IMR-90 (cell line): ENCODE measurements around the gene MALT1. TPM values are rescaled to one million over a fixed set of nuclear protein-coding genes. Genes with fewer than 3 reads are reported as not detected.

ENCODE experiments used
- ATAC-seq: fragments of 200-7000 bp; cut with Tn5 transposase; 2 replicates; pipeline ENCODE4 v1.9.1; 2020; ENCODE audit warnings: low read depth, mild to moderate bottlenecking, moderate library complexity
- BruUV-seq: library from RNA; stranded (reverse); fragments of 400-500 nt; replicated peaks from 2 replicates; lab custom pipeline; 2021; lab: Mats Ljungman, UMichigan
- CTCF ChIA-PET: fragments of 300-600 bp; formaldehyde crosslinking; extraction: SDS; loops from one replicate; lab custom pipeline; 2021; ENCODE audit warnings: antibody characterized with exemption; lab: Yijun Ruan, JAX
- POLR2A ChIA-PET: fragments of 300-600 bp; sonication (Branson Sonifier 250); formaldehyde crosslinking; loops from one replicate; lab custom pipeline; 2022; ENCODE audit warnings: antibody characterized with exemption; ENCODE audit not compliant: unreplicated experiment; lab: Charles Lee
- DNase-seq: peaks from one replicate; pipeline ENCODE4 v3.0.0; 2013
- H2AFZ ChIP-seq: replicated peaks from 2 replicates; pipeline ENCODE3; 2013; ENCODE audit warnings: low read length, mild to moderate bottlenecking; ENCODE audit not compliant: poor library complexity
- H2AK5ac ChIP-seq: 2 replicates; pipeline ENCODE4 v1.6.1; 2013; ENCODE audit warnings: low read depth, low read length, inconsistent platforms
- H2AK9ac ChIP-seq: replicated peaks from 2 replicates; pipeline ENCODE3; 2013; ENCODE audit warnings: mild to moderate bottlenecking, low read depth, low read length, moderate library complexity; ENCODE audit not compliant: poor library complexity
- H2BK120ac ChIP-seq: 2 replicates; pipeline ENCODE4 v1.6.1; 2013; ENCODE audit warnings: low read depth, low read length, inconsistent platforms
- H2BK15ac ChIP-seq: 3 replicates; pipeline ENCODE4 v1.6.1; 2013; ENCODE audit warnings: low read depth, low read length, inconsistent platforms
- H2BK20ac ChIP-seq: 2 replicates; pipeline ENCODE4 v1.6.1; 2013; ENCODE audit warnings: low read depth, mild to moderate bottlenecking, inconsistent platforms, low read length, moderate library complexity
- H2BK5ac ChIP-seq: 2 replicates; pipeline ENCODE4 v1.6.1; 2013; ENCODE audit warnings: mild to moderate bottlenecking, low read depth, low read length, inconsistent platforms; ENCODE audit not compliant: poor library complexity, severe bottlenecking
- H3K14ac ChIP-seq: replicated peaks from 2 replicates; pipeline ENCODE4 v1.6.1; 2013; ENCODE audit warnings: low read depth, low read length, inconsistent platforms
- H3K18ac ChIP-seq: 2 replicates; pipeline ENCODE4 v1.6.1; 2013; ENCODE audit warnings: low read depth, low read length, control low read depth
- H3K23ac ChIP-seq: 2 replicates; pipeline ENCODE4 v1.6.1; 2013; ENCODE audit warnings: low read depth, low read length, inconsistent platforms
- H3K27ac ChIP-seq: 2 replicates; pipeline ENCODE4 v1.5.1; 2013; ENCODE audit warnings: mild to moderate bottlenecking, control low read depth, low read length; ENCODE audit not compliant: insufficient read depth
- H3K27me3 ChIP-seq: 2 replicates; pipeline ENCODE4 v1.6.1; 2013; ENCODE audit warnings: low read length; ENCODE audit not compliant: control insufficient read depth, insufficient read depth
- H3K36me3 ChIP-seq: 2 replicates; pipeline ENCODE4 v1.6.1; 2013; ENCODE audit warnings: low read length, mixed read lengths; ENCODE audit not compliant: control insufficient read depth, insufficient read depth
- H3K4ac ChIP-seq: 2 replicates; pipeline ENCODE4 v1.6.1; 2013; ENCODE audit warnings: low read depth, low read length, inconsistent platforms
- H3K4me1 ChIP-seq: 2 replicates; pipeline ENCODE4 v1.6.1; 2013; ENCODE audit warnings: low read length, mixed read lengths; ENCODE audit not compliant: control insufficient read depth, insufficient read depth
- H3K4me2 ChIP-seq: 2 replicates; pipeline ENCODE4 v1.6.1; 2013; ENCODE audit warnings: low read depth, mild to moderate bottlenecking, control low read depth, low read length, moderate library complexity
- H3K4me3 ChIP-seq: 2 replicates; pipeline ENCODE4 v1.5.1; 2013; ENCODE audit warnings: low read depth, mild to moderate bottlenecking, control low read depth, low read length, moderate library complexity; ENCODE audit not compliant: insufficient read depth
- H3K56ac ChIP-seq: 2 replicates; pipeline ENCODE4 v1.6.1; 2013; ENCODE audit warnings: low read length, inconsistent platforms; ENCODE audit not compliant: insufficient read depth; ENCODE audit errors: extremely low read depth
- H3K79me1 ChIP-seq, 2 experiments: 2 replicates each; pipeline ENCODE4 v1.6.1; 2013; ENCODE audit warnings: low read length in 2 of 2, inconsistent platforms in 1 of 2, low read depth in 1 of 2
- H3K9ac ChIP-seq: 2 replicates; pipeline ENCODE4 v1.6.1; 2013; ENCODE audit warnings: low read depth, low read length, control low read depth
- H3K9me1 ChIP-seq: 2 replicates; pipeline ENCODE4 v1.6.1; 2013; ENCODE audit warnings: low read length, inconsistent platforms; ENCODE audit not compliant: insufficient read depth
- H3K9me3 ChIP-seq: 2 replicates; pipeline ENCODE4 v1.6.1; 2013; ENCODE audit warnings: low read length; ENCODE audit not compliant: control insufficient read depth, insufficient read depth
- H4K20me1 ChIP-seq: 2 replicates; pipeline ENCODE4 v1.6.1; 2013; ENCODE audit warnings: low read length, inconsistent platforms; ENCODE audit not compliant: insufficient read depth
- H4K5ac ChIP-seq: 2 replicates; pipeline ENCODE4 v1.6.1; 2013; ENCODE audit warnings: mild to moderate bottlenecking, low read depth, low read length, control low read depth
- H4K8ac ChIP-seq, 2 experiments: 2 replicates each; pipeline ENCODE4 v1.6.1; 2013; ENCODE audit warnings: low read depth in 2 of 2, low read length in 2 of 2, control low read depth in 1 of 2, inconsistent platforms in 1 of 2
- H4K91ac ChIP-seq: 2 replicates; pipeline ENCODE4 v1.6.1; 2013; ENCODE audit warnings: low read depth, low read length, inconsistent platforms; ENCODE audit not compliant: insufficient read depth
- BHLHE40 ChIP-seq: fragments of 150-350 bp; IDR thresholded peaks from 2 replicates; pipeline ENCODE4 v1.6.1; 2016; ENCODE audit warnings: mild to moderate bottlenecking, low read depth, low read length
- CTCF ChIP-seq: conservative IDR thresholded peaks from 2 replicates; pipeline ENCODE4 v1.5.1; 2012; ENCODE audit warnings: mild to moderate bottlenecking, low read depth, low read length, improper control_type of control experiment
- ELK1 ChIP-seq: fragments of 150-350 bp; IDR thresholded peaks from 2 replicates; pipeline ENCODE4 v1.6.1; 2016; ENCODE audit warnings: low read depth, mild to moderate bottlenecking, low read length, moderate library complexity, borderline replicate concordance
- MAFK ChIP-seq: IDR thresholded peaks from 2 replicates; pipeline ENCODE4 v1.6.1; 2012; ENCODE audit warnings: low read depth, low read length, improper control_type of control experiment
- MXI1 ChIP-seq: IDR thresholded peaks from 2 replicates; pipeline ENCODE4 v1.6.1; 2012; ENCODE audit warnings: low read depth, mild to moderate bottlenecking, low read length, moderate library complexity, borderline replicate concordance
- NFE2L2 ChIP-seq: fragments of 150-350 bp; IDR thresholded peaks from 2 replicates; pipeline ENCODE4 v1.6.1; 2016; ENCODE audit warnings: low read depth, mild to moderate bottlenecking, low read length
- RAD21 ChIP-seq: IDR thresholded peaks from 2 replicates; pipeline ENCODE4 v1.6.1; 2012; ENCODE audit warnings: low read length, improper control_type of control experiment
- RCOR1 ChIP-seq: IDR thresholded peaks from 2 replicates; pipeline ENCODE4 v1.6.1; 2012; ENCODE audit warnings: mild to moderate bottlenecking, low read length, improper control_type of control experiment; ENCODE audit not compliant: insufficient replicate concordance
- RFX5 ChIP-seq: IDR thresholded peaks from 2 replicates; pipeline ENCODE4 v1.8.0; 2012; ENCODE audit warnings: low read depth, mild to moderate bottlenecking, low read length, moderate library complexity
- SMC3 ChIP-seq: fragments of 150-350 bp; IDR thresholded peaks from 2 replicates; pipeline ENCODE4 v1.6.1; 2016; ENCODE audit warnings: low read depth, mild to moderate bottlenecking, antibody characterized with exemption, low read length, moderate library complexity
- WGBS, 2 experiments: methylation state at CpG; one replicate each; pipeline versions ENCODE4 v1.1.5 to v1.1.7; 2013; ENCODE audit warnings: missing lambda C conversion rate in 2 of 2; ENCODE audit not compliant: insufficient read length in 1 of 2; ENCODE audit errors: extremely low coverage in 2 of 2; 5-methylcytosine and 5-hydroxymethylcytosine counted together
- dilution Hi-C: fragments of 300-500 bp; cut with HindIII; formaldehyde crosslinking; loops from one replicate; pipeline ENCODE4 v1.14.3; 2018; ENCODE audit warnings: low sequenced_read_pairs; ENCODE audit not compliant: unreplicated experiment
- in situ Hi-C: fragments of 300-500 bp; cut with MboI; formaldehyde crosslinking; loops from 3 replicates; pipeline ENCODE4 v1.14.3; 2019; ENCODE audit warnings: low sequenced_read_pairs, inconsistent platforms, mixed read lengths
- intact Hi-C: fragments of 100-400 bp; cut with micrococcal nuclease; formaldehyde crosslinking; loops from 2 replicates; pipeline ENCODE4 v1.10.0; 2022
- polyA plus RNA-seq, 3 experiments: library from polyadenylated mRNA; depleted of rRNA; stranded (reverse); fragments of >200 nt; gene quantifications; 2 replicates each; pipeline ENCODE4 v1.2.3, GENCODE V29; 2012; ENCODE audit warnings: low replicate concordance in 1 of 3
- total RNA-seq: library from RNA; depleted of rRNA; stranded (reverse); fragments of >200 nt; gene quantifications from 2 replicates; pipeline ENCODE4 v1.2.3, GENCODE V29; 2012

Gene MALT1
- total and polyA plus RNA-seq, 2 of the 4 experiments (the other 2 are of a cell fraction), result 8.3 to 25.3 TPM

- no peak for ATAC-seq
- peaks cover 30 to 55% of the 10 kb centered on the region in 2 experiments for H3K79me1 ChIP-seq
- H3K27ac ChIP-seq, result no peak overlapping the region
- no peak overlapping the region for H2AK9ac ChIP-seq
- H3K14ac ChIP-seq, result no peak overlapping the region
- no peak for DNase-seq
- H4K8ac ChIP-seq, result no peak overlapping the region
- dilution Hi-C loops (no loop called here), in situ Hi-C loops (no loop called here), intact Hi-C loops (no loop called here)
- H2AK5ac ChIP-seq, result no peak overlapping the region
- no peaks in the 10 kb centered on the region for H3K9me1 ChIP-seq
- H2BK120ac ChIP-seq, result no peak overlapping the region
- TF ChIP-seq BHLHE40, result no peak
- TF ChIP-seq RAD21, result no peak
- no peak for TF ChIP-seq ELK1
- TF ChIP-seq MAFK, result no peak
- TF ChIP-seq MXI1, result no peak
- no peak for TF ChIP-seq CTCF
- TF ChIP-seq RCOR1, result no peak
- no peak for TF ChIP-seq RFX5
- TF ChIP-seq SMC3, result no peak
- TF ChIP-seq NFE2L2, result no peak
- no peak overlapping the region for H2AFZ ChIP-seq
- no TSS peak for BruUV-seq
- WGBS, 2 experiments, result 100% methylated on average over 1 of the region's 6 CpGs; no CpG with 5 or more reads in 1 of the 2 experiments
- ChIA-PET CTCF (no interaction called here), POLR2A (no interaction called here)
- no peak overlapping the region for H4K5ac ChIP-seq
- H3K9me3 ChIP-seq, result no peaks in the 10 kb centered on the region
- no peak overlapping the region for H3K9ac ChIP-seq
- H3K18ac ChIP-seq, result no peak overlapping the region
- no peaks in the 10 kb centered on the region for H3K27me3 ChIP-seq
- H2BK20ac ChIP-seq, result no peak overlapping the region
- peaks cover 21% of the 10 kb centered on the region for H3K36me3 ChIP-seq
- H3K4me2 ChIP-seq, result no peak overlapping the region
- no peak overlapping the region for H2BK15ac ChIP-seq
- H3K23ac ChIP-seq, result no peak overlapping the region
- no peaks in the 10 kb centered on the region for H4K20me1 ChIP-seq
- H2BK5ac ChIP-seq, result no peak overlapping the region
- no peaks in the 10 kb centered on the region for H3K4me1 ChIP-seq
- H3K56ac ChIP-seq, result no peak overlapping the region
- no peak overlapping the region for H4K91ac ChIP-seq
- H3K4ac ChIP-seq, result no peak overlapping the region
- no peak overlapping the region for H3K4me3 ChIP-seq
Measured at GRCh38 chr18:58692422-58693185, 21.3 kb downstream of the MALT1 start.
